Measurements from ENCODE around the gene METAP2.

The METAP2 gene

DNA sequence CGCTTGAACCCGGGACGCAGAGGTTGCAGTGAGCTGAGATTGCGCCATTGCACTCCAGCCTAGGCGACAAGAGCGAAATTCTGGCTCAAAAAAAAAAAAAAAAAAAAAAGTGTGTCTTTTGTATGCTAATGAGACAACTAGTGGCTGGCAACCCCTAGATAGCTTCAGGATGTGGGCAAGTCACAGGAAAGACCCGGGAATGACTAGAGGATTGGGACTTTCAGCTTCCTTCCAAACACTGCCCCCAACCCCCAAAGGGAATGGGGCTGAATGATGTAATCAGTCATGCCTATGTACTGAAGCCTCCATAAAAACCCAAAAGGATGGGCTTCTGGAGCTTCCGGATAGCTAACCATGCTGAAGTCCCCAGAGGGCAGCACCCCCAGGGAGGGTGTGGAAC is 48.7 kb downstream of the METAP2 start:
- Histone ChIP-seq H3K27ac (ENCODE audit: low read depth, low read length) (no peak overlapping the region), H3K4me3 (ENCODE audit: low read length) (no peak overlapping the region), H3K9ac (ENCODE audit: low read length) (no peak overlapping the region), H3K36me3 (ENCODE audit: control insufficient read depth, insufficient read depth, low read length) (no peaks in the 10 kb centered on the region), H3K27me3 (ENCODE audit: control insufficient read depth, insufficient read depth, low read length) (no peaks in the 10 kb centered on the region), H3K4me1 (ENCODE audit: control insufficient read depth, insufficient read depth, low read length) (no peaks in the 10 kb centered on the region)

DNA sequence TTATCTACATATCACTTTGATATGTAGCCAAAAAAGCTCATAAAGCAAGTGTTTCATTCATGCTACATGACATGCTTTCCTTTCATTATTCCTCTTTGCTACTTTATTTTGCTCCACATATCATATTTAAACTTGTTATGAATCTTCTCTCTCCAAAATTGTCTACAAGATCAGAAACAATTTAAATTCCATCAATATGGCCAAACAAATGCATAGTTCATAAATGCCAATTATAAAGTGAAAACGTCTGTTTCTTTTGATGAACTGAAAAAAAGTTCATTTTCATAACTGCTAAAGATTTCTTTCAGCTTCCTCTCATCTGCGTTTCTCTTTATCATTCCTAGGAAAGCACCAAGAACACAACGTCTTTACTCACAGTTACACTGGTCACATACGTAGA is 54.5 kb downstream of the METAP2 start:
- Histone ChIP-seq H3K36me3 (ENCODE audit: control insufficient read depth, insufficient read depth, low read length) (no peaks in the 10 kb centered on the region), H3K27ac (ENCODE audit: low read depth, low read length) (no peak overlapping the region), H3K4me3 (ENCODE audit: low read length) (no peak overlapping the region)

DNA sequence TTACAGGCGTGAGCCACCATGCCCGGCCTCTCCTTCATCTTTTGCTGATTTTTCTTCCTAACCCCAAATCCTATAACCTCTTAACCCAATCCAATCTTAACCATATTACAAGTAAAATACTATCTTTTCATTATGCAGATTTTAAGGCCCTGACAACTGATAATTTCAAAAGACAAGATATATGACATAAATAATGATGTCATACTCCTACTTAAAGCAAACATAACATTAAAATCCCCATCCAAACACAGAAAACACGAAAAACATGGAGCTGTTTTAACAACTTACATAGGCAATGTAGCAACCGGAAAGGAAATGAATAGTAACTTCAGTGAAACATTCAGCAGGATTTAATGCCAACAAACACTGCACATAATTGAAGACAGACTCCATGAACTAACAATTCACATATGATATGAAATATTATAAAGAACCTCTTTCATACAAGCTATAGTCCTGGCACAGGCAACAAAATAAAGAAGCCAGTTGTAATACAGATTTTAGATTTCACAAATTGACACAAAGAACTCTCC is 55.8 kb downstream of the METAP2 start:
- H3K9ac ChIP-seq (ENCODE audit: low read length), result no peak overlapping the region
- H3K4me3 ChIP-seq (ENCODE audit: low read length), result no peak overlapping the region
- H3K4me1 ChIP-seq (ENCODE audit: control insufficient read depth, insufficient read depth, low read length), result peaks cover 3% of the 10 kb centered on the region
- H3K36me3 ChIP-seq (ENCODE audit: control insufficient read depth, insufficient read depth, low read length), result no peaks in the 10 kb centered on the region
- no peak overlapping the region for H3K27ac ChIP-seq (ENCODE audit: low read depth, low read length)
- H3K27me3 ChIP-seq (ENCODE audit: control insufficient read depth, insufficient read depth, low read length), result no peaks in the 10 kb centered on the region

More for the DNA sequence above, 54.5 kb downstream of the METAP2 start:
- Histone ChIP-seq H3K27me3 (ENCODE audit: control insufficient read depth, insufficient read depth, low read length) (no peaks in the 10 kb centered on the region), H3K4me1 (ENCODE audit: control insufficient read depth, insufficient read depth, low read length) (no peaks in the 10 kb centered on the region), H3K9ac (ENCODE audit: low read length) (no peak overlapping the region)

DNA sequence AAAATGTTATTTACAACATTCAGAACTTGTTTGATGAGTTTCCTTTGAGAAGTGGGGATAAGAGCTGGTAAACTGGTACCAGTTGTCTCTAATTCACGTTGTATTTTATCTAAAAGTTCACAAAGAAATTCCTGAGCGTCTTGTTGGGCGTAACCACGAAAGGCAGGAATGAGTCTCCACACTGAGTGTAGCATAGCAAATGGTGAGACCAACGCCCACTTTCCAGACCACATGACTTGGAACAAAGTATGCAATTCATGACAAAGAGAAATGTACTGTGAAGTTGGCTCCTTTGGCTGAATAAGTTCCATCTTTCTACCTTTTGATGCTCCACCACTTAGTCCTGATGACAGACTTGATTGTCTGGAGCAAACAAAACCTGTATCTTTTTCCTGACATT is 58.9 kb downstream of the METAP2 start:
- no peaks in the 10 kb centered on the region for H3K27me3 ChIP-seq (ENCODE audit: control insufficient read depth, insufficient read depth, low read length)
- H3K9ac ChIP-seq (ENCODE audit: low read length), result no peak overlapping the region
- H3K4me1 ChIP-seq (ENCODE audit: control insufficient read depth, insufficient read depth, low read length), result peaks cover 3% of the 10 kb centered on the region
- no peak overlapping the region for H3K4me3 ChIP-seq (ENCODE audit: low read length)
- H3K36me3 ChIP-seq (ENCODE audit: control insufficient read depth, insufficient read depth, low read length), result no peaks in the 10 kb centered on the region
- no peak overlapping the region for H3K27ac ChIP-seq (ENCODE audit: low read depth, low read length)

DNA sequence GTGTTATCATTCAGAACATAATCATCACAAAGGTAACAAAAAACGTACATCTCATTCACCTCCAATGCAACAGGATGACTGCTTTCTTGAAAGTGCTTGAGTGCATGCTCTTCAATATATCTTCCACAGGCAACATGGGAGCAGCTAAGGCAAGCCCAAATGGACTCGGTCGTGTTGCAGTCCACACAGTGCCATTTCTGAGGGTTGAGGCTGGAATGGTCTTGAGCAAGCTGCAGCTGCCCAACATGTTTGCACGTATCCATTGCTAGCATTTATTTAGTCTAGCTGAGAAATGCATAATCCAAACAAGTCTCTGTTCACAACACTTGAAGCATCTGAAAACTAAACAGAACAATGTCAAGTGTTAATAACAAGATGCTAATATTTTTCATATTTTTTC is 60.0 kb downstream of the METAP2 start:
- no peak overlapping the region for H3K27ac ChIP-seq (ENCODE audit: low read depth, low read length)
- peaks cover 3% of the 10 kb centered on the region for H3K4me1 ChIP-seq (ENCODE audit: control insufficient read depth, insufficient read depth, low read length)
- H3K27me3 ChIP-seq (ENCODE audit: control insufficient read depth, insufficient read depth, low read length), result no peaks in the 10 kb centered on the region
- H3K36me3 ChIP-seq (ENCODE audit: control insufficient read depth, insufficient read depth, low read length), result no peaks in the 10 kb centered on the region
- H3K4me3 ChIP-seq (ENCODE audit: low read length), result no peak overlapping the region
- H3K9ac ChIP-seq (ENCODE audit: low read length), result no peak overlapping the region

DNA sequence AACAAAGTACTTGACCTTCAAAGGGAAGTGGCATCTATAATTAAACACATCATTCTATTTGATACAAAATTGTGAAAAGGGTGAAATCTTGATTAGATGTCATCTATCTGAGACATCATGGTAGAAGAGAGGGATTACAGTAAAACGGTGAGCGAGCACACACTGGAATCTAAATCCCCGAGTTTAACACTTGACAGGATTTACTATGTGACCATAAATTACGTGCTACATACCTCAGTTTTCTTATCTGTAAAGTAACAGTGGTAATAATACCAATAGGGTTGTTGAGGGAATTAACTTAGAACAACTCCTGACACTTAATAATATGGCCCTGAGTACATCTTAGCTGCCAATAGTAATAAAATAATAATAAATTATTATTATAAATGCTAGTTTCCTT is 64.1 kb downstream of the METAP2 start:
- Histone ChIP-seq H3K36me3 (ENCODE audit: control insufficient read depth, insufficient read depth, low read length) (no peaks in the 10 kb centered on the region), H3K27me3 (ENCODE audit: control insufficient read depth, insufficient read depth, low read length) (no peaks in the 10 kb centered on the region), H3K4me3 (ENCODE audit: low read length) (no peak overlapping the region), H3K9ac (ENCODE audit: low read length) (no peak overlapping the region), H3K27ac (ENCODE audit: low read depth, low read length) (no peak overlapping the region), H3K4me1 (ENCODE audit: control insufficient read depth, insufficient read depth, low read length) (peaks cover 3% of the 10 kb centered on the region)

DNA sequence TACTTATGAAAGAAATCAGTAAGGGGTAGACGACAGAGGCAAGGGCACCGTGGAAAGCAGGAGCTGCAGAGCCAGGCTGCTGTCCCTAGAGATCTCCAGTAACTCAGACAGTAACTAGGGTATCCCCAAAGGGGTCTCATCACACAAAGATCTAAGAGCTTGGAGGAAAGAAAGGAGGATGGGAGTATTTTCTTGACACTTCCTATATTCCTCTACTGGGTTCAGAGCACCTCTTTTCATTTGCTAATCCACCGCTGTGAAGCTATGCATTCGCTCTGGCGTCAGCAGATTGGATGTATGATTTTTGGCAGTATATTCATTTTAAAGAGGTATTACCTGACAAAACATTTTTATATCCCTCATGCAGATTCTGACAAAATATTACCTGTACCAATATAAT is 64.7 kb downstream of the METAP2 start:
- Histone ChIP-seq H3K27ac (ENCODE audit: low read depth, low read length) (no peak overlapping the region), H3K4me1 (ENCODE audit: control insufficient read depth, insufficient read depth, low read length) (peaks cover 3% of the 10 kb centered on the region), H3K36me3 (ENCODE audit: control insufficient read depth, insufficient read depth, low read length) (no peaks in the 10 kb centered on the region), H3K27me3 (ENCODE audit: control insufficient read depth, insufficient read depth, low read length) (no peaks in the 10 kb centered on the region), H3K4me3 (ENCODE audit: low read length) (no peak overlapping the region), H3K9ac (ENCODE audit: low read length) (no peak overlapping the region)

DNA sequence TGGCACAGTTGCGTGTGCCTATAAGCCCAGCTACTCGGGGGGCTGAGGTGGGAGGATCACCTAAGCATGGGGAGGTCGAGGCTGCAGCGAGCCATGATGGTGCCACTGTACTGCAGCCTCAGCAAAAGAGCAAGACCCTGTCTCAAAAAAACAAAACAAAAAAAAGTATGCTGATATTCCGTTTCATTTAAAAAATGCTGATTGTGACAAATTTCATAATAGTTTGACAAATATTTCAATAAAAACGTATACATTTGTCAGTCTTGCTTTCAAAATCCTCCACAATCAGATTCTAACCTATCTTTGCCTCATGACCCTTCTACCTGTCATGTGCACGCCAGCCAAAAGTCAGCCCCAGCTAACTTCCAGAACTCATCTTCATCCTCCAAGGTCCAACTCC is 67.5 kb downstream of the METAP2 start:
- Histone ChIP-seq H3K4me3 (ENCODE audit: low read length) (no peak overlapping the region), H3K36me3 (ENCODE audit: control insufficient read depth, insufficient read depth, low read length) (no peaks in the 10 kb centered on the region), H3K27ac (ENCODE audit: low read depth, low read length) (no peak overlapping the region), H3K4me1 (ENCODE audit: control insufficient read depth, insufficient read depth, low read length) (no peaks in the 10 kb centered on the region), H3K27me3 (ENCODE audit: control insufficient read depth, insufficient read depth, low read length) (no peaks in the 10 kb centered on the region), H3K9ac (ENCODE audit: low read length) (no peak overlapping the region)

DNA sequence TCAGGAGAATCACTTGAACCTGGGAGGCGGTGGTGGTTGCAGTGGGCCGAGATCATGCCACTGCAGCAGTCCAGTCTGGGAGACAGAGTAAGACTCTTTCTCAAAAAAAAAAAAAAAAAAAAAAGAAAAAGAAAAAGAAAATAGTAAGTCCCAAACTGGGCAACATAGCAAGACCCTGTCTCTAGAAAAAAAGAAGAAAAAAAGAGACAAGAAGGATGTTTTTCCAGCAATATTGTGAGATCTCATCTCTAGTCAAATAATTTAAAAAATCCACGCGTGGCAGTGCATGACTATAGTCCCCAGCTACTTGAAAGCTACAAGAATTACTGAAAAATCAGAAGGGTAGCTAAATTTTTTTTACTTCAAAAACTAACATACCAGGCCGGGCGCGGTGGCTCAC is 69.4 kb downstream of the METAP2 start:
- no peaks in the 10 kb centered on the region for H3K4me1 ChIP-seq (ENCODE audit: control insufficient read depth, insufficient read depth, low read length)
- no peak overlapping the region for H3K27ac ChIP-seq (ENCODE audit: low read depth, low read length)
- H3K9ac ChIP-seq (ENCODE audit: low read length), result no peak overlapping the region
- H3K36me3 ChIP-seq (ENCODE audit: control insufficient read depth, insufficient read depth, low read length), result no peaks in the 10 kb centered on the region
- H3K4me3 ChIP-seq (ENCODE audit: low read length), result no peak overlapping the region
- H3K27me3 ChIP-seq (ENCODE audit: control insufficient read depth, insufficient read depth, low read length), result no peaks in the 10 kb centered on the region

DNA sequence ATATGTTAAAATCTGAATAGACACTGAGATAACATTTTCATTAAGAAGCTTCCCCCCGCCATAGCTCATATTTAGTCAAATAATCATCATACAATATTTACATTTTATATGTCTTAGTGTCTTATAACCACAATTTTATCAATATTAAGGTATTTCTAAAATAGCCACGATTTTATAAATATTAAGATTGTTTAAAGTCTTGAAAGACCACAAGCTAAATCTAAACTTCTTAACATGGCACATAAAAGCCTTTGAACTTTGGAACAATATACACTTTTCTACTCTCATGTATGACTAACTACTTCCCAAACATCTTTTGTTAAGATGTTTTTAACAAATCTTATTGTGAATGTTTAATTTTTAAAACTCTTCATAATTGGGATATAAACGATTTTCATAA is 70.8 kb downstream of the METAP2 start:
- Histone ChIP-seq H3K4me3 (ENCODE audit: low read length) (no peak overlapping the region), H3K9ac (ENCODE audit: low read length) (no peak overlapping the region), H3K27ac (ENCODE audit: low read depth, low read length) (no peak overlapping the region), H3K36me3 (ENCODE audit: control insufficient read depth, insufficient read depth, low read length) (no peaks in the 10 kb centered on the region), H3K4me1 (ENCODE audit: control insufficient read depth, insufficient read depth, low read length) (no peaks in the 10 kb centered on the region), H3K27me3 (ENCODE audit: control insufficient read depth, insufficient read depth, low read length) (peaks cover 2% of the 10 kb centered on the region)

DNA sequence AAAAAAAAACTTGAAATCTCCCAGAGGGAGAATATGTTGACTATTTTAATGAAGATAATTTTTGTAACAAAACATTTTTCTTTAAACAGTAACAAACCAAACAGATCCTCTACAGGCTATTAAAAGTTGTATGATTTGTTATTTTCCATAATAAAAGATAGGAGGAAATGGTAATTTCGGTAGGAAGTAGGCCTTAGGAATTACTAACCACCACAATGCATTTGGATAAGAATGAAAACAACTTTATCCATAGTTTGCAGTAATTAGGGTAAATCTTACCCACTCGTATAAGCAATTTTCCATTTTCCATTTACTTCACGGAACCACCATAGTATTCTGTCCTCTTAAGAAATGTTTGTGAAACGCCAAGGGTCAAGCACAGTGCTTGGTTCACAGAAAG is 71.4 kb downstream of the METAP2 start:
- no peak overlapping the region for H3K27ac ChIP-seq (ENCODE audit: low read depth, low read length)
- H3K4me1 ChIP-seq (ENCODE audit: control insufficient read depth, insufficient read depth, low read length), result no peaks in the 10 kb centered on the region
- H3K27me3 ChIP-seq (ENCODE audit: control insufficient read depth, insufficient read depth, low read length), result peaks cover 2% of the 10 kb centered on the region
- H3K9ac ChIP-seq (ENCODE audit: low read length), result no peak overlapping the region
- no peaks in the 10 kb centered on the region for H3K36me3 ChIP-seq (ENCODE audit: control insufficient read depth, insufficient read depth, low read length)
- no peak overlapping the region for H3K4me3 ChIP-seq (ENCODE audit: low read length)

DNA sequence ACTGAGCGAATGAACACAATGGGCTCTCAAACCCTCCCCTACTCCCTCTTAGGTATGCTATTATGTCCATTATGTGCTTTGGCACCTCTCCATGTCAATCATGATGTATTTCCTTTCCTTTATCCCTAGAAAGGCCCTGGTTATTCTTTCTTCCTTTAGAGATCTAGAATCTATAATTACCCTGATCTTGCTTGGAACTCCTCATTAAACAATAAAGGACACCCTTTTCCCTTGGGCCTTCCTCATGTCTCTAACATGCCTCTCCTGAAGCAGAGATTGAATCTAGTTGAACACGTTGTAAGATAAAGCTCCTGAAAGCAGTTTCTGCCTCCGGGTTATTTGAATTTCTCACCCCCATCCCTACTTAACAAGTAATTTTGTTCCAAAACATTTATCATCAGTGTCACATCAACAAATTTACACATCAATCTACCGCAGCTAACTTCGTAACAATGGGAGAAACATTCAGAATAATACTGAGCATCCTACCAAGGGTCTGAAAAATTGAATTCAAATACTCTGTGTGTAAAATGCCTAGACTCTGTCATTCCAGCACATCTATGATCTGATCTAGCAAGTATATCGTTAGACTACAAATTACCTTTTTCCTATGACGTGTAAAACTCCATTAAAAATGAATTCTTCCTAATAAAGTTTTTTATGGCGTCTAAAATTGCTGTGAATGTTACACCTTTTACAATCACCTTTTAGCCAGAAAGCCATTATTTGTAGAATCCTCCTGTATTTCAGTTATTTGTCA is 72.0 kb downstream of the METAP2 start:
- Histone ChIP-seq H3K4me3 (ENCODE audit: low read length) (no peak overlapping the region), H3K27me3 (ENCODE audit: control insufficient read depth, insufficient read depth, low read length) (peaks cover 2% of the 10 kb centered on the region), H3K27ac (ENCODE audit: low read depth, low read length) (no peak overlapping the region), H3K4me1 (ENCODE audit: control insufficient read depth, insufficient read depth, low read length) (no peaks in the 10 kb centered on the region), H3K36me3 (ENCODE audit: control insufficient read depth, insufficient read depth, low read length) (no peaks in the 10 kb centered on the region), H3K9ac (ENCODE audit: low read length) (no peak overlapping the region)

DNA sequence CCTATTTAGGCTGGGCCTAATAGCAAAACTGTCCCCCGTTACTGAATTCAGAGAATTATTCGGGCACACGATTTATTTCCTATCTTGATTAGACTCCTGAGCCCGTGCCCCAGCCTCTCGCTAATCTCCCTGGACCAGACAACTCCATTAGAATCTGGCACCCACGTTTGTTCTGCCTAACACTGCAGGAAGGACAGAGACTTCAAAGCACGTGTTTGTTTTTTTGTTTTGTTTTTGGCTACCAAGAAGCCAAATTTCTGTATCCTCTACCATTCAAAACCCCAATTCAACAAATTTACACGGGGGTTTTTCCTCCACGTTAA is 72.5 kb downstream of the METAP2 start:
- H3K36me3 ChIP-seq (ENCODE audit: control insufficient read depth, insufficient read depth, low read length), result no peaks in the 10 kb centered on the region
- no peak overlapping the region for H3K27ac ChIP-seq (ENCODE audit: low read depth, low read length)
- H3K4me1 ChIP-seq (ENCODE audit: control insufficient read depth, insufficient read depth, low read length), result no peaks in the 10 kb centered on the region
- peaks cover 2% of the 10 kb centered on the region for H3K27me3 ChIP-seq (ENCODE audit: control insufficient read depth, insufficient read depth, low read length)
- H3K4me3 ChIP-seq (ENCODE audit: low read length), result no peak overlapping the region
- H3K9ac ChIP-seq (ENCODE audit: low read length), result no peak overlapping the region
